Stomach (tissue), 9 donors: ENCODE results near the gene MCRIP1. TPM values are rescaled to one million over a fixed set of nuclear protein-coding genes. Genes with fewer than 3 reads are reported as not detected.

Experiments
- DNase-seq, 2 donors: peaks; one replicate each; pipeline versions ENCODE4 v3.0.0 to v3.0.0-alpha.2; 2013 to 2019
- H3K27ac ChIP-seq, 5 donors: fragments of 200-600 bp in 4 of 5; sonication (generic) in 4 of 5; one replicate each; pipeline ENCODE4 v1.5.1; 2013 to 2019; ENCODE audit warnings: mild to moderate bottlenecking in 1 of 5, moderate library complexity in 1 of 5
- H3K27me3 ChIP-seq, 3 donors: fragments of 200-600 bp; sonication (generic); one replicate each; pipeline ENCODE4 v1.5.1; 2017 to 2019; ENCODE audit warnings: mixed run types in 1 of 3
- H3K36me3 ChIP-seq, 4 donors: fragments of 200-600 bp; sonication (generic); 1 replicate in 3 of 4; 2 replicates in 1 of 4; pipeline ENCODE4 v1.5.1; 2016 to 2019
- H3K4me1 ChIP-seq, 4 donors: fragments of 200-600 bp; sonication (generic); one replicate each; pipeline ENCODE4 v1.5.1; 2016 to 2019
- H3K4me3 ChIP-seq, 4 donors: fragments of 200-600 bp; sonication (generic) in 3 of 4; one replicate each; pipeline ENCODE4 v1.5.1; 2016 to 2019; ENCODE audit warnings: mild to moderate bottlenecking in 1 of 4
- H3K9me3 ChIP-seq, 4 donors: fragments of 200-600 bp; sonication (generic); one replicate each; pipeline ENCODE4 v1.5.1; 2016 to 2019
- EP300 ChIP-seq: sonication (generic); formaldehyde crosslinking; IDR thresholded peaks from one replicate; pipeline ENCODE4 v1.6.1; 2017; ENCODE audit warnings: antibody characterized with exemption
- POLR2A ChIP-seq, 4 donors: fragments of 450-650 bp; IDR thresholded peaks; one replicate each; pipeline ENCODE4 v1.6.1; 2016; ENCODE audit warnings: antibody characterized with exemption in 4 of 4, control low read depth in 2 of 4, mild to moderate bottlenecking in 1 of 4, moderate library complexity in 1 of 4
- POLR2AphosphoS5 ChIP-seq, 3 donors: sonication (generic); formaldehyde crosslinking; IDR thresholded peaks; one replicate each; pipeline ENCODE4 v1.6.1; 2016; ENCODE audit warnings: antibody characterized with exemption in 3 of 3
- WGBS, 5 donors: extraction: QIAGEN DNeasy Blood & Tissue Kit in 3 of 5; methylation state at CpG; one replicate each; pipeline versions ENCODE4 v1.1.5 to v1.1.7; 2013 to 2018; 5-methylcytosine and 5-hydroxymethylcytosine counted together
- intact Hi-C: fragments of 100-400 bp; cut with DNase I; formaldehyde crosslinking; loops from one replicate; pipeline ENCODE4 v1.15.1; 2023; ENCODE audit warnings: low total_unique reads
- polyA plus RNA-seq, 3 donors: library from polyadenylated mRNA; stranded (reverse); fragments of 200-250 nt; gene quantifications; one replicate each; pipeline ENCODE4 v1.2.3, GENCODE V29; 2013
- total RNA-seq, 5 donors: library from RNA; depleted of rRNA; stranded (reverse); fragments of >200 nt; gene quantifications; one replicate each; pipeline versions ENCODE4 v1.1.0 to v1.2.3, GENCODE V29; 2014 to 2016
- TF ChIP-seq, protein P1 (sequence below), 7 experiments: fragments of 450-650 bp in 4 of 7; fragments of 200-600 bp in 3 of 7; sonication (generic) in 3 of 7; IDR thresholded peaks; one replicate each; pipeline ENCODE4 v1.5.1; 2016 to 2019; ENCODE audit warnings: antibody characterized with exemption in 7 of 7, control low read depth in 2 of 7, mild to moderate bottlenecking in 1 of 7
- donor health status: healthy with polysubstance abuse.
- donor health status: Bipolar disorder and iron deficiency.
- donor health status: healthy.

The MCRIP1 gene
- total and polyA plus RNA-seq, 8 donors: 23.7 to 150 (median 95.9) TPM

- intact Hi-C loops: no loop called here
- Histone ChIP-seq H3K9me3 (no peaks in the 10 kb centered on the region), H3K36me3 (peaks cover 25 to 50% (median 45%) of the 10 kb centered on the region in 4 donors), H3K27ac (peak within 1 kb of the TSS; percentile 92 to 99 (median 99)), H3K4me3 (peak within 1 kb of the TSS; percentile 98 to 100 (median 98)), H3K4me1 (peaks cover 52 to 86% (median 84%) of the 10 kb centered on the region in 4 donors), H3K27me3 (no peaks in the 10 kb centered on the region)
- DNase-seq: no peak
- TF ChIP-seq POLR2AphosphoS5 (IDR thresholded peaks at IDR 0.05) (peak in 2 of 3 donors; percentile 87 to 94), POLR2A (IDR thresholded peaks at IDR 0.05) (no peak), EP300 (no peak)
- WGBS, 5 donors: 0 to 1% (median 0%) methylated on average over 29 to 95 of the region's 95 CpGs
These were observed 27.0 kb upstream of the MCRIP1 start, which contains the start of gene P4HB for GRCh38 chr17:81859906-81860755. Gene P4HB, minus strand, starts transcription at chr17:81860535. Its CDS starts 64 bp downstream, at chr17:81860471.

DNA sequence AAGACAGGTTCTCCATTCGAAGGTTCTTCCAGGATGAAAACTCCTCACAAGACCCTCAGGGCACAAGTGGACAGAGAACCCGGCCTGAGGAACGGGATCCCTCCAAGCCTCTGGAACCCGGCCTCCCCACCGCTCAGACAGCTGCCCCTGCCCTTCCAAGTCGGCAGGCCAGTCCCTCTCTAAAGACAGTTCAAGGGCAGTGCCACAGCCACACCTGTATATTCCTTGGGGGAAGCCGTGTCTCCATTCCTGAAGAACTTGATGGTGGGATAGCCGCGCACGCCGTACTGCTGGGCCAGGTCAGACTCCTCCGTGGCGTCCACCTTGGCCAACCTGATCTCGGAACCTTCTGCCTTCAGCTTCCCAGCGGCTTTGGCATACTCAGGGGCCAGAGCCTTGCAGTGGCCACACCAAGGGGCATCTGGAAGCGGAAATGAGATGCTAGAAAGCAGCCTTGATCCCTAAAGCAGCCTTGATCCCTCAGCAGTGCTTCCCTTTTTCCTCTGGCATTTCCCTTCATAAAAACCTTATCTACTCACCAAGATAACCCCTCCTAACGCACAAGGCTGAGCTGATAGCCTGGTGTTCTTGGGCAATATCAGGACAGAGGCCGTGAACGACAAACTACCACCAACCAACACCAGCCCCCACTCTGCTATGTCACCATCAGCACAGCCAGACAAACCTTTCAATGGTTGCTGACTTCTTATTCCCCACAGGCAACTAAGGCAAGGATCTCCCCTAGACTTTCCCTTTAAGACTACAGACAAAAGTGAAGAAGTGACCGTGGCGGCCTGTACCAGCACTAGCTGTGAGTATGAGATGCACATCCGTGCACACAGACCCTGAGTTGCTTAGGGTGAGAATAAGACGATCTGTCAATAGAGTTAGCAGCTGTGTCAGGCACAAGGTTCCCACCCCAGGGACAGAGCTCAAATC is 26.1 kb upstream of the MCRIP1 start:
- Histone ChIP-seq H3K4me1 (peaks cover 50 to 88% (median 85%) of the 10 kb centered on the region in 4 donors), H3K27me3 (no peaks in the 10 kb centered on the region), H3K4me3 (peak overlapping the region; percentile 98 to 100 (median 98)), H3K9me3 (no peaks in the 10 kb centered on the region), H3K27ac (peak overlapping the region; percentile 92 to 99 (median 99)), H3K36me3 (peaks cover 34 to 59% (median 52%) of the 10 kb centered on the region in 4 donors)
- no peak for TF ChIP-seq EP300
- TF ChIP-seq POLR2AphosphoS5 (IDR thresholded peaks at IDR 0.05): no peak
- TF ChIP-seq, protein P1, sequence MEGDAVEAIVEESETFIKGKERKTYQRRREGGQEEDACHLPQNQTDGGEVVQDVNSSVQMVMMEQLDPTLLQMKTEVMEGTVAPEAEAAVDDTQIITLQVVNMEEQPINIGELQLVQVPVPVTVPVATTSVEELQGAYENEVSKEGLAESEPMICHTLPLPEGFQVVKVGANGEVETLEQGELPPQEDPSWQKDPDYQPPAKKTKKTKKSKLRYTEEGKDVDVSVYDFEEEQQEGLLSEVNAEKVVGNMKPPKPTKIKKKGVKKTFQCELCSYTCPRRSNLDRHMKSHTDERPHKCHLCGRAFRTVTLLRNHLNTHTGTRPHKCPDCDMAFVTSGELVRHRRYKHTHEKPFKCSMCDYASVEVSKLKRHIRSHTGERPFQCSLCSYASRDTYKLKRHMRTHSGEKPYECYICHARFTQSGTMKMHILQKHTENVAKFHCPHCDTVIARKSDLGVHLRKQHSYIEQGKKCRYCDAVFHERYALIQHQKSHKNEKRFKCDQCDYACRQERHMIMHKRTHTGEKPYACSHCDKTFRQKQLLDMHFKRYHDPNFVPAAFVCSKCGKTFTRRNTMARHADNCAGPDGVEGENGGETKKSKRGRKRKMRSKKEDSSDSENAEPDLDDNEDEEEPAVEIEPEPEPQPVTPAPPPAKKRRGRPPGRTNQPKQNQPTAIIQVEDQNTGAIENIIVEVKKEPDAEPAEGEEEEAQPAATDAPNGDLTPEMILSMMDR (IDR thresholded peaks at IDR 0.05): no peak
- no peak for TF ChIP-seq POLR2A (IDR thresholded peaks at IDR 0.05)
- 22 to 51% (median 33%) methylated on average over 21 to 23 of the region's 23 CpGs for WGBS, 5 donors
- intact Hi-C loops: no loop called here
- DNase-seq: peak in 1 of 2 donors; percentile 38

GRCh38 chr17:81858170-81858966 is 25.3 kb upstream of the MCRIP1 start:
- H3K9me3 ChIP-seq: no peaks in the 10 kb centered on the region
- H3K36me3 ChIP-seq: peaks cover 43 to 63% (median 60%) of the 10 kb centered on the region in 4 donors
- H3K27me3 ChIP-seq: no peaks in the 10 kb centered on the region
- H3K27ac ChIP-seq: peak overlapping the region in 4 of 5 donors; percentile 92 to 99 (median 98)
- no peak for DNase-seq
- intact Hi-C loops: no loop called here
- peaks cover 50 to 85% (median 80%) of the 10 kb centered on the region in 4 donors for H3K4me1 ChIP-seq
- peak overlapping the region; percentile 98 to 100 (median 98) for H3K4me3 ChIP-seq
- WGBS, 5 donors: 32 to 66% (median 48%) methylated on average over 17 to 30 of the region's 30 CpGs
- no peak for TF ChIP-seq POLR2AphosphoS5 (IDR thresholded peaks at IDR 0.05)
- TF ChIP-seq EP300: no peak
- TF ChIP-seq, protein P1 (IDR thresholded peaks at IDR 0.05): no peak
- no peak for TF ChIP-seq POLR2A (IDR thresholded peaks at IDR 0.05)
